Motor neuron (in vitro differentiated cells): ENCODE measurements around the gene NFKBIE. TPM values are rescaled to one million over a fixed set of nuclear protein-coding genes. Genes with fewer than 3 reads are reported as not detected.

Source experiments
- ATAC-seq, 8 experiments: fragments of 200-7000 bp; cut with Tn5 transposase; replicated peaks in 6 of 8; 2 replicates each; pipeline ENCODE4 v1.8.0; 2021; ENCODE audit warnings: mild to moderate bottlenecking in 8 of 8, moderate library complexity in 8 of 8
- H3K27ac ChIP-seq, 2 donors: fragments of 250-450 bp; sonication (Bioruptor Pico); 2 replicates each; pipeline ENCODE4 v1.9.0; 2021; ENCODE audit warnings: antibody characterized with exemption in 2 of 2, mild to moderate bottlenecking in 2 of 2, moderate library complexity in 1 of 2
- H3K4me1 ChIP-seq, 2 donors: fragments of 250-450 bp; sonication (Bioruptor Pico); replicated peaks in 1 of 2; 2 replicates each; pipeline ENCODE4 v1.6.1; 2021; ENCODE audit warnings: antibody characterized with exemption in 2 of 2, mild to moderate bottlenecking in 2 of 2, moderate library complexity in 1 of 2
- H3K4me3 ChIP-seq, 5 donors: fragments of 250-450 bp; sonication (Bioruptor Pico); 2 replicates each; pipeline ENCODE4 v1.9.0; 2021; ENCODE audit warnings: antibody characterized with exemption in 5 of 5, mild to moderate bottlenecking in 5 of 5, moderate library complexity in 4 of 5
- WGBS, 10 experiments: fragments of 450-650 bp; shearing (Covaris generic); methylation state at CpG; one replicate each; pipeline ENCODE4 v1.0.0; 2022; 5-methylcytosine and 5-hydroxymethylcytosine counted together
- in situ Hi-C, 9 experiments: fragments of 400-800 bp; cut with MboI; loops; one replicate each; pipeline ENCODE4 v1.15.0; 2021; ENCODE audit warnings: low sequenced_read_pairs in 9 of 9, low pct_unique_long_range_greater_than_20kb in 2 of 9; ENCODE audit not compliant: unreplicated experiment in 9 of 9
- total RNA-seq, 8 experiments: library from RNA; unstranded; fragments of 300-600 nt; gene quantifications; 2 replicates each; pipeline versions ENCODE4 v1.2.3 to v1.2.4, GENCODE V29; 2022

Gene NFKBIE
- total RNA-seq, 8 experiments from 2014 or later: 5.0 to 10.6 (median 8.0) TPM

DNA sequence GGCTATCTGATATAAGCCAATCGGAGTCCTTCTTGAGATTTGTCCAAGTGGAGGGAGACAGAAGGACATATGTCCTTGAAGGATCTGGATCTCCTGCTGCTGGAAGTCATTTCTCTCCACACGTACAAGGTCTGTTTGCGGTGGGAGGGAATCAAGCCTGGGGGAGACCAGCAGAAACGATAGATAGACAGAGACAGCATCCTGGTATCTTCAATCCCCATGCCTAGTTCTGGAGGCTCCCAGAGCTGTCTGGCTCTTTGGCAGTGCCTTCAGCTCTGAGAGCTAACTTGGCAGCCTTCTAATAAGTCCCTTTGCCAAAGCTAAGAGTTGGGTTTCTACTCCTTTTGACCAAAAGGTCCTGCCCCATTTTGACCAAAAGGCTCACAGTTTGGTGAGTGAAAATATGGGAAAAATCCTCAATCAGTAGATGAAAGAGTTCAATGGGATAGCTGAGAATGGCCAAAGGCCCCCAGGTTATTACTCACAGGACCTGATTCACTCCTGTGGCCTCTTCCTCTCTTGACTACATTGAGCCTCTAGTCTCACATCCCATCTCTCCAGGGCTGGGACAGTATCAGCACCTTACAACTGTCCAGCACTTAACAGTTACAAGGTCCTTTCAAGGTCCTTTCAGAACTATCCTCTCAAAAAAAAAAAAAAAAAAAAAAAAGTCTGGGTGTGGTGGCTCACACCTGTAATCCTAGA, 27.5 kb upstream of the NFKBIE start:
- WGBS, 10 experiments: 42 to 83% (median 67%) methylated on average over 1 to 3 of the region's 4 CpGs; no CpG with 5 or more reads in 4 of the 10 experiments
- Histone ChIP-seq H3K4me1 (peaks cover 2 to 7% of the 10 kb centered on the region in 2 donors), H3K27ac (no peak overlapping the region), H3K4me3 (no peak overlapping the region)
- ATAC-seq: no peak
- in situ Hi-C loops: no loop called here

DNA sequence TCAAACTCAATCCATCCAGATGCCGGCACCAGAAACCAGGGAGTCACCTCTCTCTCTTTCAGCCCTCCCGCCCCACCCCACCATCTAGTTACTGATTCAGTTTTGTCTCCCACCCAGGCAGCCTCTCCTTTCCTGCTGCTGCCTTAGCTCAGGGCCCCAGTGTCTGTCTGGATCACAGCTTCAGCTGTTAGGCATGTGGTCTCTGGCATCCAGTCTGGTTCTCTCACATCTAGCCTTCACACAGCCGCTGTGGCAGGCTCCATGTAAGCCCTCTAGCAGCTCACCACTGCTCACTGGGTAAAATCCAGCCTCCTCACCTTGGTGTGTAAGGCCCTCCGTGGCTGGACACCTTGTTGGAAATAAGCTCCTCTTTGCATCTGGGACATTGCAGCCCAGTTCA, 26.5 kb upstream of the NFKBIE start:
- H3K27ac ChIP-seq: no peak overlapping the region
- in situ Hi-C loops: no loop called here
- 0 to 38% (median 8%) methylated on average over 1 to 3 of the region's 4 CpGs; no CpG with 5 or more reads in 7 of the 10 experiments for WGBS, 10 experiments
- H3K4me3 ChIP-seq: no peak overlapping the region
- H3K4me1 ChIP-seq: peaks cover under 1 to 4% of the 10 kb centered on the region in 2 donors
- peak in 1 of 8 experiments; percentile 12 for ATAC-seq

DNA sequence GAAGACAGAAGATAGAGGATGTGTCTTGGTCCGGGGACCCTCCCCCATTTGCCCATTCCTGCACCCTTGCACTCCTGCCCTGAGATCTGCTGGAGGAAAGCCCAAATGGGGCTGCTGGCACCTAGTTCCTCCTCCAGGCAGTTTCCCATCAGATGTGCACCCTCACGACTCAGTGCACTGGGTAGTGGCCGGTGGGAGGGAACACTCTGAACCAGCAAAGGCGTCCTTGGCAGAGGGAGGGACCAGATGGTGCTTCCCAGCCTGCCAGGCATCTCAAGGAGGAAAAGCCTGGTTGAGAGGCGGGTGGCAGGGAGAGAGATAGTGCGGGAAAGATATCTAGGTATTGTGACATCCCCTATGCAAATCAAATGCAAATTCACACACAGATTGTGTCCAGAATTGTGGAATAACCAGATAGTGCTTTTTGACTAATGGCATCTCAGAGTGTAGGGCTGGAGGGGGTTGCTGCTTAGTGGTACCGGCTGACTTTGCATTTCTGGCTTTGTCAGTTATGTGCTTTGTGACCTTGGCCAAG, 24.4 kb upstream of the NFKBIE start:
- ATAC-seq: peak in 3 of 8 experiments; percentile 9 to 46 (median 31)
- in situ Hi-C loops: no loop called here
- H3K4me3 ChIP-seq: no peak overlapping the region
- WGBS, 10 experiments: 29 to 63% (median 42%) methylated on average over 1 to 4 of the region's 7 CpGs; no CpG with 5 or more reads in 6 of the 10 experiments
- H3K27ac ChIP-seq: no peak overlapping the region
- H3K4me1 ChIP-seq: no peaks in the 10 kb centered on the region

DNA sequence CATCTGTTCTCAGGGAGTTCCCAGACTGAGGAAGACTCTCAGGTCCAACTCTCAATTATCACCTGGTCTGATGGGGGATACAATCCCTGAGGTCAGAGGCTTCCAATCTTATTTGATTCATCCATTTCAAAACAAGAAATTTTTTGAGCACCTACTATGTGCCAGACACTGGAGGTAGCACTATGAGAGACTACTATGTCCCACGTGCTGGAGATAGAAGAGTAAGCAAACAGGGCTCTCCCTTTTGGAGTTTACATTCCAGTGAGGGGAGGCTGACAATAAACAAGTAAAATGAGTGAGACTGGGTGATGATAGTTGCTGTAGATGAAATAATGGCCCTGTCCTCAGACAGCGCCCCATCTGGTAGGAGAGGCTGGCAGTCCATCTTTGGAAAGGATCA, 21.4 kb upstream of the NFKBIE start:
- H3K4me1 ChIP-seq: no peaks in the 10 kb centered on the region
- WGBS, 10 experiments: 0 to 67% (median 36%) methylated on average over 1 to 2 of the region's 2 CpGs; no CpG with 5 or more reads in 1 of the 10 experiments
- H3K4me3 ChIP-seq: no peak overlapping the region
- in situ Hi-C loops: no loop called here
- H3K27ac ChIP-seq: no peak overlapping the region
- no peak for ATAC-seq

DNA sequence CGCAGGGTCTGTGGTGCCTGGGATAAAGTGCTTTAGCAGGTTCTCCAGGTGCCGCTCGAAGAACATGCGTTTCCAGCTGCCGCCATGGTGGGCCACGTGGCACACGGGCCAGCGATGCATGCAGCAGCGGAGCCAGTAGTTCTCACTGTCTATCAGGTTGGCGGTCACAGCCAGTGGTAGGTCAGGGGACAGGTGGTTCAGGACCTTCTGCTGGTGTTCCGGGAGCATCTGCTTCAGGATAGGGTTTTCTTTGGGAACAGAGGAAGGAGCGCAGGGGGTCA, 20.9 kb upstream of the NFKBIE start:
- WGBS, 10 experiments: 70 to 100% (median 90%) methylated on average over 1 to 7 of the region's 12 CpGs; no CpG with 5 or more reads in 5 of the 10 experiments
- H3K4me3 ChIP-seq: no peak overlapping the region
- in situ Hi-C loops: no loop called here
- no peaks in the 10 kb centered on the region for H3K4me1 ChIP-seq
- no peak overlapping the region for H3K27ac ChIP-seq
- no peak for ATAC-seq

DNA sequence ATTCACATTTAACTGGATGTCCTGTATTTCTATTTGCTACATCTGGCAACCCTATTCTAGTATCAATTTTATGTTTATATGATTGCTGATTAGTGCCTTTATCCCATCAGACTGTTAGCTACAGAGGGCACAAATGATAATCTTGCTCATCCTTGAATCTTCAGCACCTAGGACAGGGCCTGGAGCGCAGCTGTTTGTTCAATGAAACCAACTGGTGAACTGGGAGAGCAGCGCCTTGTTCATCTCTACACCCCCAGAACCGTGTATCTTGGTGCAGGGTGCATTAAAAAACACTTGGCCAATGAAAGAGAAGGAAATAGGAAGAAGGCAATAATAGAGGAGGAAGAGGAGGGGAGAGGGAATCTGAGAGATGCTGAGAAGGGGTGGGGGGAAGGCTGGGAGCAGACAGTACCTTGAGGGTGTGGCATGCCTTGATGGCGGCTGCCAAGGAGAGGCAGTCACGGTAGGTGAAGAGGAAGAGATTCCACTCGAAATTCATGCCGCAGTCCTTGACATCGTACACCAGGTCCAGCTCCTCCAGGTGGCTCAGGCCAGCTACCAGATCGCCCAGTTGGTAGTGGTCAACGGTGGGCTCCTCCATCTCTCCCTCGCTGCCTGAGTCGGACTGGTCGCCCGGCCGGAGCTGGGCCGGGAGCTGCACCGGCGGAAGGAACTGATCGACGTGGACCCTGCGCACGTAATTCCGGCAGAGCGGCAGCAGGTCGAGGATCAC, 20.4 kb upstream of the NFKBIE start:
- WGBS, 10 experiments: 17 to 50% (median 37%) methylated on average over 1 to 7 of the region's 25 CpGs; no CpG with 5 or more reads in 2 of the 10 experiments
- H3K27ac ChIP-seq: no peak overlapping the region
- no peaks in the 10 kb centered on the region for H3K4me1 ChIP-seq
- no peak overlapping the region for H3K4me3 ChIP-seq
- peak in 2 of 8 experiments; percentile 26 to 59 for ATAC-seq
- in situ Hi-C loops: no loop called here

DNA sequence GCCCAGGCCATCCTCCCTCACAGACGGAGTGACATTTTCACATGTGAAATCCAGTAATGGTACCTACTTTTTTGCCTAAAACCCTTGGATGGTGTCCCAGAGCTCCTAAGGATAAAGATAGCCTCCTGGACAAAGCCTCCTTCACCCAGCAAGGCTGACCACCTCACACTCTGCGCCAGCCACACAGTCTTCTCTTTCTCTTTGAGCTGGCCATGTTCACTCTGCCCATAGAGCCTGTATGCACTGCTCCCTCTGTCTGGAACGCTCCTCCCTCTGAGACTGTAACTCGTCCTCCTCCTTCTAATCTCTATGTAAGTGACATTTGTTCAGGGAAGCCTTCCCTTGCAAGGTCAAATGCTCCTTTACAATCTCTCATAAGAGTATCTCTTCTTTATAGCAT, 19.5 kb upstream of the NFKBIE start:
- Histone ChIP-seq H3K4me3 (no peak overlapping the region), H3K4me1 (no peaks in the 10 kb centered on the region), H3K27ac (no peak overlapping the region)
- 0 to 60% (median 37%) methylated on average over 1 to 3 of the region's 4 CpGs; no CpG with 5 or more reads in 1 of the 10 experiments for WGBS, 10 experiments
- in situ Hi-C loops: no loop called here
- ATAC-seq: no peak

DNA sequence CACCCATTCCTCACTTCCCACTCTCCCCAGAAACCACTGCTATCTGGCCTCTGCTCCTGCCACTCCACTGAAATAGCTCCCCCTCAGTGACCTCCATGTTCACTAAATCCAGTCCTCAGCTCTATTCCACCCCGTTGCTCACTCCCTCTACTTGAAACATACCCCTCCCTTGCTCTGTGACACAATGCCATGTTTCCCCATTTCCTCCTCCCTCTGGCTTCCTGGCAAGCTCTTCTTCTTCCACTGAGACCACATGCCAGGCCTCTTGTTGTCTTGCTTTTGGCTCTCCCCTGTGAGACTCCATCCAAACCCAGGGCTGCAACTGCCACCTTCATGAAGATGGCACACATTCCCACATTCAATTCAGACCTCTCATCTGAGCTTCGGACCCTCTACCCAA, 18.8 kb upstream of the NFKBIE start:
- ATAC-seq: no peak
- 0 to 83% (median 21%) methylated on average over 1 to 2 of the region's 2 CpGs; no CpG with 5 or more reads in 2 of the 10 experiments for WGBS, 10 experiments
- H3K4me1 ChIP-seq: no peaks in the 10 kb centered on the region
- in situ Hi-C loops: no loop called here
- H3K4me3 ChIP-seq: no peak overlapping the region
- H3K27ac ChIP-seq: no peak overlapping the region

DNA sequence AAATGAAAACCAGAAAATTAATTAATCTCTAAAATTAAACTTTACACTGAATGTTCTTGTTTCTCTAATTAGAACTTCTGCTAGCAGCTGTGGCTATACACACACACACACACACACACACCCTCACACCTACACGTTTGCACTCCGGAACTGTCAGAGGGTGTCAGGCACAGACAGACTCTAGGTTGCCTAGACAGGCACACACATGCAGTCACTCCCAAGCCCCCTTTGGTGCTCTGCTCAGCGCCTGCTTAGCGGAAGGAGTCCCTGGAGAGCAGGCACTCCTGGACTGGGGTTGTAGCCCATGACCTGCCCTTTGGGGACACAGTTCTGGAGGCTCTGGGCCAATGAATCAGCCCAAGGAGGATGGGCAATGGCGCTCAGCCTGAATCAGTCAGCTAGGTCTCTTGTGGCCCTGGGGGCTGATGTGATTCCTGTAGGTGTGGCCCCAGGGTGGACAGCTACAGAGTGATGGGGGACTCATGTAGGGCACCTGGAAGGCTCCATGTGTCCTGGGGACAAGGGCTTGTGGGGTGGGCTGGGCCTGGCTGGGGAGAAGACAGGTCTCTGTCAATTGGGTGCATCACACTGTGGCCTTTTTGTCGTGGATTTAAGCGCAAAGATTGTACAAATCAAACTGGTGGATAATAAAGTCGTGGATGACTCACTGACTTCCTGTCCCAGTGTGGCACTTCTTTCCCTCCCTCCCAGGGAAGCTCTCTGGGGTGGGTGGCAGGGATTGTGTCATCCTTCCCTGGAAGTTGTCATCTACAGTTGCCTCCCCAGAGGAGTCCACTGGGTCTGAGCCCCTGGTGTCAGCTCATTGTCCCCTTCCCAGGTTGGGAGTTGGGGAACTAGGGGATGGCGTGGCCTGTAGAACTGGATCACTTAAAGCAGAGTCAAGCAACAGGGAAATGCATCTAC, 13.7 kb upstream of the NFKBIE start:
- Histone ChIP-seq H3K4me3 (no peak overlapping the region), H3K4me1 (peaks cover 0 to 16% of the 10 kb centered on the region in 2 donors), H3K27ac (no peak overlapping the region)
- peak in 5 of 8 experiments; percentile 71 to 93 (median 77) for ATAC-seq
- in situ Hi-C loops: loop anchor here in 1 of 9 experiments (10.0 kb wide), 1 partner anchor 56 kb away; no protein-coding TSS in a partner anchor
- WGBS, 10 experiments: 20 to 100% (median 60%) methylated on average over 1 to 4 of the region's 9 CpGs; no CpG with 5 or more reads in 2 of the 10 experiments

DNA sequence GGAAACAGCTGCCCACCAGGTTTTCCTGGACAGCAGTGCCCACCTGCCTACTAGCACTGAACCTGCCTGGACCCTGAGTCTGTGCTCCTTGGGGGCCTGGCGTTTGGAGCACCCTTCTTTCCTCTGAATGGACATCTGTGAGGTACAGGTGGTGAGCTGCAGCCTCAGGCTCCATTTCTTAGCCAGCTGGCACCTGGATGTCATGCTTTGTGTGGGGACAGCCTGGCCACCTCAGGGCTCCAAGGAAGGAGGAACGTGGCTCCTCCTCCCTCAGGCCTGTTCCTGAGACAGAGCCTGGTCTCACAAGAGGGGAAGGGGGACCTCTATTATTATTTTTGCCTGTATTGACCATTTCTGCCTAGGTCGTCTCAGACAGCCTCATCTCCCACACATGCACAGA, 13.0 kb upstream of the NFKBIE start:
- 0 to 80% (median 50%) methylated on average over 1 to 3 of the region's 3 CpGs; no CpG with 5 or more reads in 3 of the 10 experiments for WGBS, 10 experiments
- no peak overlapping the region for H3K27ac ChIP-seq
- H3K4me3 ChIP-seq: no peak overlapping the region
- peaks cover 0 to 16% of the 10 kb centered on the region in 2 donors for H3K4me1 ChIP-seq
- no peak for ATAC-seq
- in situ Hi-C loops: loop anchor here in 1 of 9 experiments (10.0 kb wide), 1 partner anchor 56 kb away; no protein-coding TSS in a partner anchor

DNA sequence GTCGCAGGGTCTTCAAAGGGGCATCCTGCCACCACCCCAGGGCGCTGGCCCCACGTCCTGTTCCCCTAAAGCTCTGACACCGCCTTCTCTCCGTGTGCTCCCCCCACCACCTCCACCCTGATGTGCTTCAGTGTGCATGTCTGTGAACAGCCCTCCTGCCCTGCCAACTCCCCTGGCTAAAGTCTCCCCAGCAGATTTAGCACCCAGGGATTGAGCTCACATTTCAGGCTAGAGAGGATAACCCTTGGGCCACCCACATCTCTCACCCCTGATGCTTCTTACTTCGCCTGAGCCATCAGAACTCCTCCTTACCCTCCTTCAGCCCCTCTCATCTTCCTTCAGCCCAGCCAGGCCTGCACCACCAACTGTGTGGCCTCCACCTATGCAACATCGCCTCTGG, 12.4 kb upstream of the NFKBIE start:
- no peak overlapping the region for H3K4me3 ChIP-seq
- in situ Hi-C loops: loop anchor here in 1 of 9 experiments (10.0 kb wide), 1 partner anchor 57 kb away; no protein-coding TSS in a partner anchor
- H3K4me1 ChIP-seq: peaks cover 0 to 16% of the 10 kb centered on the region in 2 donors
- ATAC-seq: no peak
- WGBS, 10 experiments: 0 to 100% (median 78%) methylated on average over 1 to 2 of the region's 7 CpGs; no CpG with 5 or more reads in 6 of the 10 experiments
- H3K27ac ChIP-seq: no peak overlapping the region
